DND-41 (cell line): Measurements from ENCODE around the gene PPP1R1B.

Experiments used
- ATAC-seq: fragments of 200-7000 bp; cut with Tn5 transposase; 3 replicates; pipeline ENCODE4 v1.9.1; 2021; ENCODE audit warnings: low read depth; ENCODE audit not compliant: insufficient read depth
- DNase-seq: peaks from one replicate; pipeline ENCODE4 v3.0.0-alpha.2; 2020
- H2AFZ ChIP-seq: 2 replicates; pipeline ENCODE4 v1.6.0; 2012; ENCODE audit warnings: low read depth, low read length
- H3K27ac ChIP-seq: 2 replicates; pipeline ENCODE4 v1.5.1; 2012; ENCODE audit warnings: low read length, inconsistent platforms
- H3K27me3 ChIP-seq: fragments of 200-600 bp; sonication (generic); 2 replicates; pipeline ENCODE4 v1.6.0; 2012; ENCODE audit warnings: low read length, mild to moderate bottlenecking, inconsistent platforms; ENCODE audit not compliant: insufficient read depth, poor library complexity
- H3K36me3 ChIP-seq: 2 replicates; pipeline ENCODE4 v1.5.1; 2012; ENCODE audit warnings: low read length, inconsistent platforms; ENCODE audit not compliant: insufficient read depth
- H3K4me1 ChIP-seq: 2 replicates; pipeline ENCODE4 v1.5.1; 2012; ENCODE audit warnings: mild to moderate bottlenecking, low read length; ENCODE audit not compliant: insufficient read depth
- H3K4me2 ChIP-seq: 2 replicates; pipeline ENCODE4 v1.6.0; 2012; ENCODE audit warnings: mild to moderate bottlenecking, moderate library complexity, low read length, inconsistent platforms; ENCODE audit not compliant: insufficient read depth
- H3K4me3 ChIP-seq, 2 experiments: fragments of 200-600 bp in 1 of 2; shearing (Covaris generic) in 1 of 2; 2 replicates each; pipeline ENCODE4 v1.5.1; 2012 to 2016; ENCODE audit warnings: inconsistent platforms in 2 of 2, low read length in 2 of 2, mild to moderate bottlenecking in 2 of 2, low read depth in 1 of 2, moderate library complexity in 1 of 2
- H3K79me2 ChIP-seq: 2 replicates; pipeline ENCODE4 v1.6.0; 2012; ENCODE audit warnings: low read length, inconsistent platforms; ENCODE audit not compliant: insufficient read depth
- H3K9ac ChIP-seq: 2 replicates; pipeline ENCODE4 v1.6.0; 2012; ENCODE audit warnings: low read depth, mild to moderate bottlenecking, inconsistent platforms, low read length, moderate library complexity
- H3K9me3 ChIP-seq: 2 replicates; pipeline ENCODE4 v1.5.1; 2012; ENCODE audit warnings: low read length, moderate library complexity, mild to moderate bottlenecking, inconsistent platforms; ENCODE audit not compliant: insufficient read depth, severe bottlenecking
- H4K20me1 ChIP-seq: 2 replicates; pipeline ENCODE4 v1.6.0; 2012; ENCODE audit warnings: low read length; ENCODE audit not compliant: insufficient read depth
- CTCF ChIP-seq: IDR thresholded peaks from 2 replicates; pipeline ENCODE4 v1.5.1; 2012; ENCODE audit warnings: borderline replicate concordance, low read length, moderate library complexity, mild to moderate bottlenecking; ENCODE audit not compliant: poor library complexity, severe bottlenecking; ENCODE audit errors: extremely low read depth
- EZH2 ChIP-seq: IDR thresholded peaks from 3 replicates; pipeline ENCODE4 v1.6.1; 2012; ENCODE audit warnings: borderline replicate concordance, low read depth, mild to moderate bottlenecking, moderate library complexity, low read length, inconsistent platforms; ENCODE audit not compliant: severe bottlenecking

PPP1R1B gene

GRCh38 chr17:39617446-39618245, 9.1 kb upstream of the PPP1R1B start:
- Histone ChIP-seq H3K27ac (no peak overlapping the region), H3K4me3 (peak overlapping the region in 1 of 2 experiments; percentile 56; a peak in 3 of 4 replicates), H3K79me2 (no peaks in the 10 kb centered on the region), H3K9me3 (no peaks in the 10 kb centered on the region), H3K4me2 (peak overlapping the region; percentile 94), H4K20me1 (peaks cover 11% of the 10 kb centered on the region; the same call in 1 of the 2 replicates), H3K36me3 (no peaks in the 10 kb centered on the region), H3K4me1 (peaks cover 23% of the 10 kb centered on the region), H3K27me3 (peaks cover 48% of the 10 kb centered on the region), H2AFZ (peak overlapping the region; percentile 74), H3K9ac (peak overlapping the region; percentile 50; the same call in 1 of the 2 replicates)
- peak; percentile 74 for DNase-seq
- TF ChIP-seq CTCF, result no peak
- no peak for TF ChIP-seq EZH2
- ATAC-seq, result peak; percentile 76

GRCh38 chr17:39618246-39618913, 8.4 kb upstream of the PPP1R1B start:
- H3K9me3 ChIP-seq, result no peaks in the 10 kb centered on the region
- peak overlapping the region; percentile 74 for H2AFZ ChIP-seq
- H3K79me2 ChIP-seq, result no peaks in the 10 kb centered on the region
- peaks cover 27% of the 10 kb centered on the region for H3K4me1 ChIP-seq
- H4K20me1 ChIP-seq, result peaks cover 13% of the 10 kb centered on the region; the same call in 1 of the 2 replicates
- peak overlapping the region; percentile 94 for H3K4me2 ChIP-seq
- no peak overlapping the region for H3K27ac ChIP-seq
- no peaks in the 10 kb centered on the region for H3K36me3 ChIP-seq
- no peak for ATAC-seq
- peaks cover 48% of the 10 kb centered on the region for H3K27me3 ChIP-seq
- no peak for DNase-seq
- H3K4me3 ChIP-seq, result peak overlapping the region; percentile 19 to 56; a peak in 3 of 4 replicates
- TF ChIP-seq EZH2, result no peak
- TF ChIP-seq CTCF, result no peak
- peak overlapping the region; percentile 50 for H3K9ac ChIP-seq

GRCh38 chr17:39618956-39619785, 7.6 kb upstream of the PPP1R1B start:
- Histone ChIP-seq H3K9ac (no peak overlapping the region; the same call in 1 of the 2 replicates), H3K4me1 (peaks cover 30% of the 10 kb centered on the region), H3K4me2 (no peak overlapping the region), H4K20me1 (peaks cover 13% of the 10 kb centered on the region; the same call in 1 of the 2 replicates), H2AFZ (no peak overlapping the region), H3K9me3 (no peaks in the 10 kb centered on the region), H3K27ac (no peak overlapping the region), H3K4me3 (no peak overlapping the region), H3K27me3 (peaks cover 48% of the 10 kb centered on the region), H3K79me2 (no peaks in the 10 kb centered on the region), H3K36me3 (no peaks in the 10 kb centered on the region)
- DNase-seq, result no peak
- no peak for TF ChIP-seq EZH2
- no peak for TF ChIP-seq CTCF
- ATAC-seq, result no peak
